Neural cell (in vitro differentiated cells): ENCODE results near the gene SPECC1. TPM values are rescaled to one million over a fixed set of nuclear protein-coding genes. Genes with fewer than 3 reads are reported as not detected.

ENCODE experiments used
- H2AFZ ChIP-seq: fragments of 200-600, 300-800 bp; sonication (generic), shearing (Covaris generic); 2 replicates; pipeline ENCODE4 v1.6.0; 2014; ENCODE audit warnings: low read depth, mild to moderate bottlenecking, antibody characterized with exemption, low read length, moderate library complexity
- H3F3A ChIP-seq: fragments of 200-600 bp; shearing (Covaris generic); 2 replicates; pipeline ENCODE4 v1.6.1; 2016; ENCODE audit warnings: mild to moderate bottlenecking, moderate library complexity, mixed read lengths, antibody characterized with exemption, low read length; ENCODE audit not compliant: insufficient read depth, poor library complexity, severe bottlenecking
- H3K27ac ChIP-seq: fragments of 200-600, 300-800 bp; sonication (generic), shearing (Covaris generic); 2 replicates; pipeline ENCODE4 v1.5.1; 2014; ENCODE audit warnings: mild to moderate bottlenecking, low read length, moderate library complexity
- H3K27me3 ChIP-seq: fragments of 300-800, 200-600 bp; sonication (generic), shearing (Covaris generic); 2 replicates; pipeline ENCODE4 v1.6.0; 2014; ENCODE audit warnings: mild to moderate bottlenecking, low read depth, low read length, moderate library complexity; ENCODE audit not compliant: insufficient read depth
- H3K36me3 ChIP-seq: fragments of 300-800, 200-600 bp; sonication (generic), shearing (Covaris generic); 2 replicates; pipeline ENCODE4 v1.5.1; 2014; ENCODE audit warnings: mild to moderate bottlenecking, antibody characterized with exemption, low read length, moderate library complexity; ENCODE audit not compliant: insufficient read depth
- H3K4me2 ChIP-seq: fragments of 300-800, 200-600 bp; sonication (generic), shearing (Covaris generic); 2 replicates; pipeline ENCODE4 v1.6.0; 2014; ENCODE audit warnings: mild to moderate bottlenecking, low read length
- H3K4me3 ChIP-seq: fragments of 300-800, 200-600 bp; sonication (generic), shearing (Covaris generic); 2 replicates; pipeline ENCODE4 v1.5.1; 2014; ENCODE audit warnings: mild to moderate bottlenecking, low read length, moderate library complexity
- H3K79me2 ChIP-seq: fragments of 200-600 bp; shearing (Covaris generic); replicated peaks from 2 replicates; pipeline ENCODE4 v1.6.0; 2014; ENCODE audit warnings: mild to moderate bottlenecking, low read length, moderate library complexity; ENCODE audit not compliant: insufficient read depth
- H3K9ac ChIP-seq: fragments of 300-800, 200-600 bp; sonication (generic), shearing (Covaris generic); 2 replicates; pipeline ENCODE4 v1.6.1; 2016; ENCODE audit warnings: mild to moderate bottlenecking, low read length, mixed read lengths
- H3K9me2 ChIP-seq: fragments of 200-600 bp; shearing (Covaris generic); 2 replicates; pipeline ENCODE4 v1.6.1; 2016; ENCODE audit warnings: mild to moderate bottlenecking, low read length, mixed read lengths; ENCODE audit not compliant: insufficient read depth
- H3K9me3 ChIP-seq: fragments of 200-600, 300-800 bp; sonication (generic), shearing (Covaris generic); 2 replicates; pipeline ENCODE4 v1.6.1; 2016; ENCODE audit warnings: mild to moderate bottlenecking, mixed run types, low read length, moderate library complexity, mixed read lengths
- H4K20me1 ChIP-seq: fragments of 200-600 bp; shearing (Covaris generic); 2 replicates; pipeline ENCODE4 v1.6.1; 2016; ENCODE audit warnings: mild to moderate bottlenecking, mixed run types; ENCODE audit not compliant: insufficient read depth
- EP300 ChIP-seq: fragments of 450-650 bp; conservative IDR thresholded peaks from 2 replicates; pipeline ENCODE4 v1.6.1; 2014; ENCODE audit warnings: antibody characterized with exemption, mild to moderate bottlenecking, moderate library complexity; ENCODE audit not compliant: poor library complexity, severe bottlenecking
- EZH2 ChIP-seq: fragments of 200-600, 300-800 bp; shearing (Covaris generic), sonication (generic); IDR thresholded peaks from 2 replicates; pipeline ENCODE4 v1.6.1; 2014; ENCODE audit warnings: antibody characterized with exemption, low read length, borderline replicate concordance, mild to moderate bottlenecking; ENCODE audit not compliant: insufficient read depth, poor library complexity, severe bottlenecking
- MXI1 ChIP-seq: fragments of 450-650 bp; conservative IDR thresholded peaks from 2 replicates; pipeline ENCODE4 v1.6.1; 2014; ENCODE audit warnings: antibody characterized with exemption, mild to moderate bottlenecking; ENCODE audit not compliant: poor library complexity, severe bottlenecking
- POLR2AphosphoS5 ChIP-seq: IDR thresholded peaks from 2 replicates; pipeline ENCODE4 v1.6.1; 2012
- RAD21 ChIP-seq: fragments of 450-650 bp; conservative IDR thresholded peaks from 2 replicates; pipeline ENCODE4 v1.6.1; 2014; ENCODE audit warnings: antibody characterized with exemption, mild to moderate bottlenecking, moderate library complexity
- SMC3 ChIP-seq: fragments of 450-650 bp; conservative IDR thresholded peaks from 2 replicates; pipeline ENCODE4 v1.6.1; 2014; ENCODE audit warnings: antibody characterized with exemption, mild to moderate bottlenecking, moderate library complexity; ENCODE audit not compliant: poor library complexity
- TAF1 ChIP-seq: IDR thresholded peaks from 2 replicates; pipeline ENCODE4 v1.6.1; 2012; ENCODE audit warnings: low read depth
- polyA plus RNA-seq: library from polyadenylated mRNA; depleted of rRNA; stranded (reverse); fragments of >200 nt; gene quantifications from 2 replicates; pipeline ENCODE4 v1.2.3, GENCODE V29; 2014
- TF ChIP-seq, protein P1 (sequence below): IDR thresholded peaks from 2 replicates; pipeline ENCODE4 v1.6.1; 2012; ENCODE audit warnings: borderline replicate concordance
- TF ChIP-seq, protein P2 (sequence below): fragments of 450-650 bp; IDR thresholded peaks from 2 replicates; pipeline ENCODE4 v1.5.1; 2014; ENCODE audit warnings: antibody characterized with exemption, mild to moderate bottlenecking, moderate library complexity; ENCODE audit not compliant: poor library complexity, severe bottlenecking

The SPECC1 gene
- polyA plus RNA-seq, 1 donor from 2014 or later = 8.6 TPM

DNA sequence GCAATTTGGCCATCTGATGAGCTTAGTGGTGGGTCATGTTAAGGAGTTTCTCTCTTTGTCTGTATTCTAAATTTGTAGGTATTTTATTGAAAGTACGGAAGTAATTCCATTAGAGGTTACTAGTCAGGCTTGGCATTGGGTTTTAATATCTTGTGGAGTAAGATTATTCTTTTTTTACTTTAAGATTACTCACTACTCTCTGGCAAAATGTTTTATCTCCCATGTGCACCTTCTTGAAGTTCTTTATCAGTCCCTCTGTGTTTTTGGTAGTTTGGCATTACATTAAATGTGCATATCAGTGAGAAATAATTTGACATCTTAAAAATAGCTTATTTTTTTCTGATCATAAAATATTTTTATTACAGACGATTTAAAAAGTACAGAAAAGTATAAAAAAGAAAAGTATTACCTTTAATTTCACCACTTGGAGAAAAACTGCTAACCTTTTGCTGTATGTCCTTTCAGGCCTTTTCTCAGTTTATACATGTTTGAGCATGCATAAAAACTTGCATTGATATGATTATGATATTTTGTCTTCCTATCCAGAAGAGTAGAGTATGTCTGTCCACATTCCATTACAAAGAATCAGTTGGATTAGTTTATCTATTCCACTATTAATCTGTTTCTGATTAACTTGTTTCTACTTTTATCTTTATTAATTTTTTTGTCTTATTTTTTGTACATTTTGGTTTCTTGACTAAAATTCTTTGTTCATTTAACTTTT is 198.3 kb downstream of the SPECC1 start:
- no peaks in the 10 kb centered on the region for H3F3A ChIP-seq
- H2AFZ ChIP-seq = no peak overlapping the region
- H3K9me2 ChIP-seq = no peaks in the 10 kb centered on the region
- no peak overlapping the region for H3K27ac ChIP-seq
- peaks cover 7% of the 10 kb centered on the region for H3K36me3 ChIP-seq
- no peak overlapping the region for H3K9ac ChIP-seq
- H3K9me3 ChIP-seq = no peaks in the 10 kb centered on the region
- H3K79me2 ChIP-seq = peaks cover 4% of the 10 kb centered on the region
- no peak overlapping the region for H3K4me3 ChIP-seq
- H3K27me3 ChIP-seq = no peaks in the 10 kb centered on the region
- H4K20me1 ChIP-seq = no peaks in the 10 kb centered on the region
- H3K4me2 ChIP-seq = no peak overlapping the region
- TF ChIP-seq RAD21 (no peak), POLR2AphosphoS5 (no peak), SMC3 (no peak), MXI1 (no peak), EP300 (no peak), EZH2 (no peak), TAF1 (no peak)
- TF ChIP-seq, protein P1, sequence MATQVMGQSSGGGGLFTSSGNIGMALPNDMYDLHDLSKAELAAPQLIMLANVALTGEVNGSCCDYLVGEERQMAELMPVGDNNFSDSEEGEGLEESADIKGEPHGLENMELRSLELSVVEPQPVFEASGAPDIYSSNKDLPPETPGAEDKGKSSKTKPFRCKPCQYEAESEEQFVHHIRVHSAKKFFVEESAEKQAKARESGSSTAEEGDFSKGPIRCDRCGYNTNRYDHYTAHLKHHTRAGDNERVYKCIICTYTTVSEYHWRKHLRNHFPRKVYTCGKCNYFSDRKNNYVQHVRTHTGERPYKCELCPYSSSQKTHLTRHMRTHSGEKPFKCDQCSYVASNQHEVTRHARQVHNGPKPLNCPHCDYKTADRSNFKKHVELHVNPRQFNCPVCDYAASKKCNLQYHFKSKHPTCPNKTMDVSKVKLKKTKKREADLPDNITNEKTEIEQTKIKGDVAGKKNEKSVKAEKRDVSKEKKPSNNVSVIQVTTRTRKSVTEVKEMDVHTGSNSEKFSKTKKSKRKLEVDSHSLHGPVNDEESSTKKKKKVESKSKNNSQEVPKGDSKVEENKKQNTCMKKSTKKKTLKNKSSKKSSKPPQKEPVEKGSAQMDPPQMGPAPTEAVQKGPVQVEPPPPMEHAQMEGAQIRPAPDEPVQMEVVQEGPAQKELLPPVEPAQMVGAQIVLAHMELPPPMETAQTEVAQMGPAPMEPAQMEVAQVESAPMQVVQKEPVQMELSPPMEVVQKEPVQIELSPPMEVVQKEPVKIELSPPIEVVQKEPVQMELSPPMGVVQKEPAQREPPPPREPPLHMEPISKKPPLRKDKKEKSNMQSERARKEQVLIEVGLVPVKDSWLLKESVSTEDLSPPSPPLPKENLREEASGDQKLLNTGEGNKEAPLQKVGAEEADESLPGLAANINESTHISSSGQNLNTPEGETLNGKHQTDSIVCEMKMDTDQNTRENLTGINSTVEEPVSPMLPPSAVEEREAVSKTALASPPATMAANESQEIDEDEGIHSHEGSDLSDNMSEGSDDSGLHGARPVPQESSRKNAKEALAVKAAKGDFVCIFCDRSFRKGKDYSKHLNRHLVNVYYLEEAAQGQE = no peak
- TF ChIP-seq, protein P2, sequence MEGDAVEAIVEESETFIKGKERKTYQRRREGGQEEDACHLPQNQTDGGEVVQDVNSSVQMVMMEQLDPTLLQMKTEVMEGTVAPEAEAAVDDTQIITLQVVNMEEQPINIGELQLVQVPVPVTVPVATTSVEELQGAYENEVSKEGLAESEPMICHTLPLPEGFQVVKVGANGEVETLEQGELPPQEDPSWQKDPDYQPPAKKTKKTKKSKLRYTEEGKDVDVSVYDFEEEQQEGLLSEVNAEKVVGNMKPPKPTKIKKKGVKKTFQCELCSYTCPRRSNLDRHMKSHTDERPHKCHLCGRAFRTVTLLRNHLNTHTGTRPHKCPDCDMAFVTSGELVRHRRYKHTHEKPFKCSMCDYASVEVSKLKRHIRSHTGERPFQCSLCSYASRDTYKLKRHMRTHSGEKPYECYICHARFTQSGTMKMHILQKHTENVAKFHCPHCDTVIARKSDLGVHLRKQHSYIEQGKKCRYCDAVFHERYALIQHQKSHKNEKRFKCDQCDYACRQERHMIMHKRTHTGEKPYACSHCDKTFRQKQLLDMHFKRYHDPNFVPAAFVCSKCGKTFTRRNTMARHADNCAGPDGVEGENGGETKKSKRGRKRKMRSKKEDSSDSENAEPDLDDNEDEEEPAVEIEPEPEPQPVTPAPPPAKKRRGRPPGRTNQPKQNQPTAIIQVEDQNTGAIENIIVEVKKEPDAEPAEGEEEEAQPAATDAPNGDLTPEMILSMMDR = no peak

DNA sequence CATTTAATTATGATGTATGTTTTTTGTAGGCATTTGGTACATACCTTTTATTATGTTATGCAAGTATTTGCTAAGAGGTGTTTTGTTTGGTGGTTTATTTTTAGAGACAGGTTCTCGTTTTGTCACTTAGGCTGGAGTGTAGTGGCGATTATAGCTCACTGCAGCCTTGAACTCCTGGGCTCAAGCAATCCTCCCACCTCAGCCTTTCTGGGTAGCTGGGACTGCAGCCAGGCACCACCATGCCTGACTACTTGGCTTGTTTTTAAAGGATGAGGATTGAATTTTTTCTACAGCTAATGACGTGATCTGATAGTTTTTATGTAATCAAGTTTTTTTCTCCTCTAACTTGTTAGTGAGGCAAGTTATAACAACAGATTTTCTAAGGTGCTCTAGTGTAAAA is 199.6 kb downstream of the SPECC1 start:
- Histone ChIP-seq H2AFZ (no peak overlapping the region), H3K27me3 (no peaks in the 10 kb centered on the region), H3K9me2 (no peaks in the 10 kb centered on the region), H3K36me3 (peaks cover 10% of the 10 kb centered on the region), H3K9ac (no peak overlapping the region), H3K4me2 (no peak overlapping the region), H3F3A (no peaks in the 10 kb centered on the region), H4K20me1 (no peaks in the 10 kb centered on the region), H3K9me3 (no peaks in the 10 kb centered on the region), H3K27ac (no peak overlapping the region), H3K79me2 (peaks cover 3% of the 10 kb centered on the region), H3K4me3 (no peak overlapping the region)
- TF ChIP-seq, protein P1 = no peak
- TF ChIP-seq, protein P2 = no peak
- TF ChIP-seq POLR2AphosphoS5 = no peak
- TF ChIP-seq MXI1 = no peak
- no peak for TF ChIP-seq TAF1
- no peak for TF ChIP-seq SMC3
- TF ChIP-seq EZH2 = no peak
- no peak for TF ChIP-seq EP300
- TF ChIP-seq RAD21 = no peak
